GM13977 (cell line): ENCODE results near the gene ZNF532.
"Not testable (repeated sequence)": the region's sequence is repeated elsewhere in the genome, so short reads cannot be mapped to it uniquely, and the experiment has no call there.

ENCODE experiments used
- DNase-seq: peaks from one replicate; pipeline ENCODE4 v3.0.0; 2012; ENCODE audit warnings: low spot score
- in situ Hi-C: fragments of 300-500 bp; cut with MboI; formaldehyde crosslinking; loops from one replicate; pipeline ENCODE4 v1.12.0; 2022; ENCODE audit warnings: low sequenced_read_pairs, low pct_unique_long_range_greater_than_20kb, mixed read lengths, inconsistent platforms; ENCODE audit not compliant: unreplicated experiment
- TF ChIP-seq, protein P1 (sequence below): IDR thresholded peaks from 2 replicates; pipeline ENCODE4 v1.5.1; 2012; ENCODE audit warnings: mild to moderate bottlenecking, control low read depth; ENCODE audit not compliant: insufficient read depth; ENCODE audit errors: extremely low read depth, missing control alignments

The ZNF532 gene

DNA sequence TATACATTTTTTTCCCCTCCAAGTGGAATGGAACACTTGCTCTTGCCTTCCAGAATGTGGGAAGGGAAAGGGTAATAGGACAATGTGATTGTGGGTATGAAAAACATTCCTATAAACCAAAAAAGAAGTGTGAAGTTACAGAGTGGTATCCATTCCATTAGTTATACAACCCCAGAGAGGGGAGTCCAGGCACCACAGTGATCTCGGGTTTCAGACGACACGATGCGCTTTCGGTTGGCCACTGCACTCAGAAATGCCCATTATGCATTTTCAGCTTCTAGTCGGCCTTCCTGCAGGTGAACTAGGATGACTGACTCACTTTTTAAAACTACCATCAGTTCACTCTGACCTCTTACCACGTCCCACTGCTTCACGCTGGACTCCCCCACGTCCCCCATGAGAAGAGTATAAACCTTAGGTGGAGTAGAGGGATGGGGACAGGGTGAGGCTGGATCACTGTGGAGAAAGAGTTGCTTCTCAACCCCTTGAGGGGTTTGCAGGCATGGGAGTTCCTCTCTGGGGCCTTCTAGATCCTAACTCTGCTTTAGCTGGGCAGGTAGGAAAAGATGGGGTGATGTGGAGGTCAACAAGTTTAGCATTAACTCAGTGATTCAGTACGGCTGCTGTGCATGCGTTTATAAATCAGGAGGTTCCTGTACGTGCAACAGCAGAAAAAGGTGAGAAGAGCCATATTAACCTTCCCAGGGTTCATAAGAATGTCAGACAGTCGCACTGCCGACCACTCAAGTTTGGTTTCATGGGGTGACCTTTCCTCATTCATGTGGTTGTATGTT is 50.5 kb downstream of the ZNF532 start:
- DNase-seq: no peak
- TF ChIP-seq, protein P1, sequence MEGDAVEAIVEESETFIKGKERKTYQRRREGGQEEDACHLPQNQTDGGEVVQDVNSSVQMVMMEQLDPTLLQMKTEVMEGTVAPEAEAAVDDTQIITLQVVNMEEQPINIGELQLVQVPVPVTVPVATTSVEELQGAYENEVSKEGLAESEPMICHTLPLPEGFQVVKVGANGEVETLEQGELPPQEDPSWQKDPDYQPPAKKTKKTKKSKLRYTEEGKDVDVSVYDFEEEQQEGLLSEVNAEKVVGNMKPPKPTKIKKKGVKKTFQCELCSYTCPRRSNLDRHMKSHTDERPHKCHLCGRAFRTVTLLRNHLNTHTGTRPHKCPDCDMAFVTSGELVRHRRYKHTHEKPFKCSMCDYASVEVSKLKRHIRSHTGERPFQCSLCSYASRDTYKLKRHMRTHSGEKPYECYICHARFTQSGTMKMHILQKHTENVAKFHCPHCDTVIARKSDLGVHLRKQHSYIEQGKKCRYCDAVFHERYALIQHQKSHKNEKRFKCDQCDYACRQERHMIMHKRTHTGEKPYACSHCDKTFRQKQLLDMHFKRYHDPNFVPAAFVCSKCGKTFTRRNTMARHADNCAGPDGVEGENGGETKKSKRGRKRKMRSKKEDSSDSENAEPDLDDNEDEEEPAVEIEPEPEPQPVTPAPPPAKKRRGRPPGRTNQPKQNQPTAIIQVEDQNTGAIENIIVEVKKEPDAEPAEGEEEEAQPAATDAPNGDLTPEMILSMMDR: no peak
- in situ Hi-C loops: no loop called here

DNA sequence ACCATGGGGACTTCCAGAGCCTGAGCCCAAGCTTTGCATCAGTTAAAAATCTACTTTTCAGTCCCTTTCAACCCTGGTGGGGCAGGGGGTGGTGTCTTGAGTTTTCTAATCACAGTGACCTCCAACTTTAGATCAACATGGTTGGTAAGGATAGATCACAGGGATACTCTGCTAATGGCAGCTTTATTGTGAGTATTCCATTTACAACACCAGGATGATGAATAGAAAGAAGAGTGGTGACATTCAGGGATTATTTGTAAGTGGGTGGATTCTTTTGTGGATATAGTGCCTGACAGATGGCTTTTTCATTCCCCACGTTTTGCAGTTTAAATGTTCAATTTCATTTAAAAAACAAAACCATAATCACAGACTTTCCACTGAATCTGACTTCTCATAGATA is 51.3 kb downstream of the ZNF532 start:
- DNase-seq: no peak
- in situ Hi-C loops: no loop called here
- TF ChIP-seq, protein P1: no peak

DNA sequence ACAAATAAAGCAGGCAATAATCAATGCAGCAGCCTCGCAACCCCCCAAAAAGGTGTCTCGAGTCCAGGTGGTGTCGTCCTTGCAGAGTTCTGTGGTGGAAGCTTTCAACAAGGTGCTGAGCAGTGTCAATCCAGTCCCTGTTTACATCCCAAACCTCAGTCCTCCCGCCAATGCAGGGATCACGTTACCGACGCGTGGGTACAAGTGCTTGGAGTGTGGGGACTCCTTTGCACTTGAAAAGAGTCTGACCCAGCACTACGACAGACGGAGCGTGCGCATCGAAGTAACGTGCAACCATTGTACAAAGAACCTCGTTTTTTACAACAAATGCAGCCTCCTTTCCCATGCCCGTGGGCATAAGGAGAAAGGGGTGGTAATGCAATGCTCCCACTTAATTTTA is 55.3 kb downstream of the ZNF532 start:
- in situ Hi-C loops, DNase-seq: not testable (repeated sequence)

DNA sequence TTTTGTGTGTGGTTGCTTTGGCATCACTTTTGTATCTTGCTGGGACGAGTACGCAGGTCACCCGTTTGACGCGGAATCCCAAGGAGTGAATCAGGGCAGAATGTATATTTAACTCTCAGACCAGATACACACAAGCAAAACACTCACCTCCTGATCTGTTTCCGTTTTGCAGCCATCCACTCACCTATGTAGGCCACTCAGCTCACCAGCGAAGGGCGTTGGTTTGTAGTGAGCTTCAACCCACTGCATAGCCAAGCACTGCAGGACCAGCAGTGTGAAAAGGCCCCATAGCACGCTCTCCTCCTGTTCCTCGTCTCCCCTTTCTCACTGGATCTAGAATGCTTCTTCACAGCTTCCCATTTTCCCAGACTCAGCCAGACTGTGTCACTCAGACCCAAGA is 58.3 kb downstream of the ZNF532 start:
- TF ChIP-seq, protein P1: no peak
- in situ Hi-C loops: no loop called here
- DNase-seq: no peak

DNA sequence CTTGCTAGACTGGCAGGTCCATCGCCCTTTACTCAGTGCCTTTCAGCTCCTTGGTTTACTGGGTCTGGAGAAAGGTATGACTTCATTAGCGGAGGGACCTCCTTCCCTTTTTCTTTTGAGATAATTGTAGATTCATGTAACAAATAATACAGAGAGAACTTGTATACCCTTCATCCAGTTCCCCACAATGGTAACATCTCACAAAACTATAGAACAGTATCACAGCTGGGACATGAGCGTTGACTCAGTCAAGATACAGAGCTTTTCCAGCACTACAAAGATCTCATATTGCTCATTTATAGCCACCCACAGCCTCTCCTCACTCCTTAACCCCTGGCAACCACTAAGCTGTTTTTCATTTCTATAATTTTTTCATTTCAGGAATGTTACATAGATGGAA is 59.8 kb downstream of the ZNF532 start:
- TF ChIP-seq, protein P1: no peak
- no peak for DNase-seq
- in situ Hi-C loops: no loop called here

DNA sequence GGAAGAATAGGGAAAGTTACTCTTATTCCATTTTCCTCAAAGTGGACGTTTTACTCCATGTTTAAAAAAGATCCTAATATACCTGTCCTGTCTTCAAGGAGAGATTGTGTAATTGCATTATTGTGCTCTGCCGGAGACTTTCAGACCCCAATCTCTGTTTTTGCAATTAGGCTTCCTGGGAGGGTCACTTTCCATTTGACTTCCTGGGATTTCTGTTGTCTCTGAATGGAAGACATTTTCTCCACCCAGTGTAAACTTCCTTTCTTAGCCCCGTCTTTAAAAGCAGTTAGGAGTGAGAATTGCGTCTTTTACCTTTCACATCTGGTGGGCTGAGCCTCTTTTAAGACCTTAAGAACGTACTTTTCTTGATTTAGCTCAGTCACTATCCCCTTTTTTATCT is 63.0 kb downstream of the ZNF532 start:
- in situ Hi-C loops: no loop called here
- TF ChIP-seq, protein P1: no peak
- no peak for DNase-seq

DNA sequence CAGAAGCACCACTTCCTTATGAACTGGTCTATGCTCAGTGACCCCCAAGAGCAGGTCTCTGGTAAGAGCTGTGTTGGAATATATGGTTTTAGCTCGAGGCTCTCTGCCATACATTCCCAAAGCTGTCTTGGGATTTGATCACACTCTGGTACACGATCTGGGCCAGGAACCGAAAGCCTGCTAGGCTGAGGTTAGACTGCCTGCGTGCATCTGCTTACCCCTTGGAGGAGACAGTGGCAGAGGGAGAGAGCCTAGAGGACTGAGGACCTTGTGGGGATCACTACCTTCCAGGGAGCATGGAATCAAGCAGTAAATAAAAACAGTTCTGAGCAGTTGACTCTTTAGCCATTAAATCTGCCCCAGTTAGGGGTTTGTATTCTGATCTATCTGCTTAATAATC is 63.7 kb downstream of the ZNF532 start:
- in situ Hi-C loops: no loop called here
- TF ChIP-seq, protein P1: no peak

More for the DNA sequence above, 63.7 kb downstream of the ZNF532 start:
- no peak for DNase-seq
